Activated naive CD8-positive, alpha-beta T cell treated with anti-CD3 and anti-CD28 coated beads, Interleukin-2, amount 50 U/mL, for 16 hours (primary cell): Measurements from ENCODE around the gene TENT4A.

Source experiments
- DNase-seq: peaks from one replicate; pipeline ENCODE4 v3.0.0-alpha.2; 2020; ENCODE audit warnings: low read depth, low spot score

TENT4A gene

DNA sequence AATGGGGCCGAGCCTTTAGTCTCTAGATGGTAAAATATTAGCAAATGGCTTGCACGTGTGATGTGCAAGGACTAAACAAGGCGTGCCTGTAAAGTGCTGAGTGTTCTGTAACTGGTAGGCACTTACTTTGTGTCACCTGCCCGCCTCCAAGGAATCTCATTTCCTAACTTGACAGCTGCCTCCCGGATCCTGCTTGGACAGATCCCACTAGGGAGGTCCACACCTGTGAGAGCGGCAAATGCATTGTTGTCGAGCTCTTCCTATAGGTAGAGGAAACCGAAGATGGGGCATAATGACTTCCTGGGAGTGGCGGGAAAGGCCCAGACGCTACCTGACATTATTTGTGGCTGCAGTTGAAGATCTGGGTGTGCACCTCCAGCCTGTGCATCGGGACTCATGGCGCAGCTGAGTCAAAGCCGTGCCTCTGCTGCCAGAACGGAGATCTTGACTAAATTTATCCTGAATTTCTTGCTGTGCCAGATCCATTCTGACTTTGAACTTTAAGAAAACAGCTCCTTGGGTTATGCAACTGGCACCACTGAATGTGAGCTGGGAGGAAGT, 79.8 kb downstream of the TENT4A start:
- DNase-seq = no peak

DNA sequence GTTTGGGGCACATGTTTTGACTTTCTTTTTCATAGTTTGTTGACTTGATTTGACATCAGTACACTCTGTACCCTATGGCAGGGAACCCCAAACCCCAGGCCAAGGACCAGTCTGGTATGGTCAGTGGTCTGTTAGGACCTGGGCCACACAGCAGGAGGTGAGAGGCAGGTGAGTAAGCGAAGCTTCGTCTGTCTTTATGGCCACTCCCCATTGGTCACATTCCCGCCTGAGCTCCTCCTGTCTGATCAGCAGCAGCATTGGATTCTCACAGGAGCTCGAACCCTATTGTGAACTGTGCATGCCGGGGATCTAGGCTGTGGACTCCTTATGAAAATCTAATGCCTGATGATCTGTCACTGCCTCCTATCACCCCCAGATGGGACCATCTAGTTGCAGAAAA, 88.0 kb downstream of the TENT4A start:
- DNase-seq = no peak

DNA sequence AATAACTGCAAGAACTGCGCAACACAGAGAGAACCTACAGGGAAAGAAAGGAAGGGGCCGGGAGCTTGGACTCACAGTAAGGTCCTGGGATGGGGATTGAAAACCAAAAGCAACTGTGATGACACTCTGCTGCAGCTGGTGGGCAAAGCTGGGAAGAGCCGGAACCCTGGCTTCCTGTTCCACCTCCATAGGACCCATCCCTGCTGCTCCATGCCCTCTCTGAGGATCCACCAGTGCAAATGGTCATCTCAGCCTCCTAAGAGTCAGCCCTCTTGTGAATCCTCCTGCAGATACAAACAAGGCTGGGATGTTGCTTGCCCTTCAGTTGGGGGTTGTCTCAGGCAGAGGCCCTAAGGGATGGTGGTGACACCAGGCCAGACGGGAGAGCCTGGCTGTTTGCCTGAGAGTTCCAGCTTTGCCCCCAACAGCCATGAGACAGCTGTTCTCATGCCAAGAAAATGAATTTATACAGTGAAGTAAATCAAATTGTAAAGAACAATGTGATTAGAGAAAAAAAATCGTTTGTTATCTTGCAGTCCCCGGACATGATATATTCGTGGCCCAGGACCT, 90.8 kb downstream of the TENT4A start:
- DNase-seq = no peak

DNA sequence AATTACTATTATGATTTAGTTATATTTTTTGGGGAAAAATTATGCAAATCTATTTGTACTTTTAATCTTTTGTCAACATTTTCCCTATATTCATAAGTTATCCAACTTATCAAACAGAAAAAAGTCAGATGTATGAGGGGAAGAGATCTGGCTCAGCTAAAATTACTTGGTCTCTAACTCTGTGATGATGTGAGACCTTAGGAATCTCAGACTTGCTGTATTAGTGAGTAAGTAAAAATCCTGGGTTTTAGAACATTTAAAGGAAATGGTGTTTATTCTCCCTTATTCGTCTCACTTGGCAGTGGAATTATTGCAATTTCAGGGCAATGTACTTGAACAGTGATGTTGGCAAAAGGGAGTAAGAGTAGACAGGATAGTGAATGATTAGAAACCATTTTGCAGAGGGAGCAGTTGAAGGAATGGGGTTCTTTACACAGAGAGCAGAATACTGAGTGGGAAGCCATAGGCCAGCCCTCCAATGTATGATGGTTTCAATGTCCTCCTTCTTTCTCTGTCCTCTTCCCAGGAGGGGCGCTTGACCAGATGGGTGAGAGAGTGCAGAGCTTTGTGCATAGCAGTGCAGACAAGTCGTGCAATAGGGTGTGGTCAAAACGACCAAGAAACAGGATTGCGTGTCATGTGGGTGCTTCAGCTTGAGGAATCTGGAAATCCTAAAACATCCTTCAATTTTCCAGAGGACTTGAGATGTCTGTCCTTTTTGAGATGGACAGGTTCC, 91.7 kb downstream of the TENT4A start:
- DNase-seq = no peak

DNA sequence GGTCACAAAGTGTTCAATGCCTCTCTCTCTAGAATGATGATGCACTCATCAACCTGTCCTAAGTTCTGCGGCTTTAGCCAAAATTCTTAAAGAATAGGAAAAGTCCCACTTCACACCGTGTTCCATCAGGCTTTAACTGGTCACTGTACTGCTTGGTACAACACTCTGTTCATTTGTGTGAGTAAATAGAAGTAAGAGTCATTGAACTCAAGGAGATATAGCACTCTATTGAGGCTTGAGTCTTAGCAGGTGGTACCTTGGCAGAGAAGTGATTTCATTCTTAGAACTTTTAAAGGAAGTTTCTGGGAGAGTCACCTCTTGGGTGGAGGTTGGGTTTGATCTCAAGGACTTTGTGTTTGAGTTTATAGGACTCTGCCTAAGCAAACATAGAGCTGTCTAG, 92.6 kb downstream of the TENT4A start:
- DNase-seq = no peak
